Inferior parietal cortex (tissue), 1 donor: ENCODE results near the gene SPEN.

ENCODE experiments used
- DNase-seq: peaks from one replicate; pipeline ENCODE4 v3.0.0-alpha.2; 2016; ENCODE audit errors: extremely low spot score

SPEN gene

GRCh38 chr1:15946571-15947381, 99.3 kb downstream of the SPEN start:
- DNase-seq, result no peak

DNA sequence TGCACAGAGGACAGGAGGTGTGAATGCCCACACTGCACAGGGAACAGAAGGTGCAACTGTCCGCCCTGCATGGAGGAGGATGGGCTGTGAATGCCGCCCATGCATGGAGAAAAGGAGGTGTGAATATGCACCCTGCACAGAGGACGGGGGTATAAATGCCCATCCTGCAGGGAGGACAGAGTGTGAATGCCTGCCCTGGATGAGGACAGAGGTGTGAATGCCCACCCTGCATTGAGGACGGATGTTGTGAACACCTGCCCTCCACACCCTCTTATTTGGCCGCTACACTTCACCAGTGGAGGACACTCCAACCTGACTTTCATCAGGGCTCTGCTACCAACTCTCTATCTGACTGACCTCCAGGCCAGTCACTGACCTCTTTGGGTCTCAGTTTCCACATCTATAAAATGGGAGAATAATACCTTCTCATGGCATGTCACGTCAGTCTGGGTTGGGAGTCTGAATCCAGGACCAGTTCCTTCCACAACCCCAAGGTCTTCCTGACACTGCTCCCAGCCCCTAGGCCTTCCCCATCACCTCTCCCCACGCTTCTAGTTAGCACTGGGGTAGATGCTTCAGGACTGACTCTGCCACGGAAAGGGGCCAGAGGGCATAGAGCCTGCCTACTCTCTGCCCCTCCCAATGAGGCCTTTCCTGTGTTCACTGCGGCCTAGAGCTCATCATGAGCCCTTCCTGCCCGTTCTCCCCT, 100.0 kb downstream of the SPEN start:
- DNase-seq, result no peak

DNA sequence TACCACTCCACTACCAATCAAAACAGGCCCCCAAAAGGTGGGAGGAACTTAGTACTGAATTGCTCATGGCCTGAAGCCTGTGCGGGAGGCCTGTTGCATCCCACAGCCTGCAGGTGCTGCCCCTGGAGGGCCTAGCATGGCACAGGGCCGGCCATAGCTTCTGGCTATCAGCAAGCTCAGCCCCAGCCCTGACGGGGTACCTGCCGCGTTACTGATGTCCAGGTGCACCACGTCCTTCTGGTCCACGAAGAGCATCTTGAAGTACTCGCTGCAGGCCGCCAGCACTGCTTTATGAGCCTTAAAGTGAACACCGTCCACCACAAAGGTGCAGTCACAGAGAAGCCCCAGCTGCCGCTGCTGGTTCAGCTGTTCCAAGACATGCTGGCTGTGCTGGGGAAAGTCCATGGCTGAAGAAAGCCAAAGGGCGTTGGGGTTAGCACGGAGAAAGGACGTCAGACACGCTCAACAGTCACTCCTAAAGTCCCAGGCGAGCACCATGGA, 100.6 kb downstream of the SPEN start:
- no peak for DNase-seq

GRCh38 chr1:15948595-15949452, 101.3 kb downstream of the SPEN start:
- DNase-seq, result no peak

DNA sequence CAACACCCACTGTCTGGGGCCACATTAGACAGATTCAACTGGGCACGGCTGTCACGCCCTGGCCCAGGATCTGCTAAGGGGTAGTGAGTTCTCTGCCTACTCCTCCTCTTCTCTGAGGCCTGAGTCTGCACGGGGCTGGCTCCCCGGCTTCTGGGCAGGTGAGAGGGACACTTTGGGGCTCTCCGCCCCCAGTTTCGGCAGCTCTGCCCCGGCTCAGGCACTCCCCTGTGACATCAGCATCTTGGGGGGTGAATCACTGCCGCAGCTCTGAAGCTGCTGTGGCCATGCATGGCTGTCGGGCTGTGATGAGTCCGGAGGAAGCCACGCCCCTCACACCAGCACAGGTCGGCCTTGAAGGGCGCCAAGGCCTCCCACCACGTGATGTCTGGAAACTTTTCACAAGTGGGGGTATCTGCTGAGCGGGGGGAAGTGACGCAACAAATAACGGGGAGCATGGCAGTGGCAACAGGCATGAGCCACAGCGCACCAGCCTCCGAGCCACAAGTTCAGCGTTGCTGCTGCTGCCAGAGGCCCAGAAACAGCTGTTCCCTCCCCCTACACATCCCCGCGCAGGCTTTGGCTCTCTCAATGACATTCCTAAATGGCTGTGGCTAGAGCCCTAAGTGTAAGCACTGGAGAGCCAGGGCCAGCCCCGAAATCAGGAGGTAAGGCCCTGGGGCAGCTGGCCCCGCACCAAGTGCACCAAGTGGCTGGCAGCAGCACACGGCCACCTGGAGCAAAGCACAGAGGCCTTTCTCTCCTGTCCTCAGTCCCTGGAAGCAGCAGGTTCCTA, 102.1 kb downstream of the SPEN start:
- no peak for DNase-seq

GRCh38 chr1:15950302-15950701, 102.8 kb downstream of the SPEN start:
- DNase-seq, result no peak

- no peak for DNase-seq
Measured at GRCh38 chr1:15950763-15951295, 103.3 kb downstream of the SPEN start.

DNA sequence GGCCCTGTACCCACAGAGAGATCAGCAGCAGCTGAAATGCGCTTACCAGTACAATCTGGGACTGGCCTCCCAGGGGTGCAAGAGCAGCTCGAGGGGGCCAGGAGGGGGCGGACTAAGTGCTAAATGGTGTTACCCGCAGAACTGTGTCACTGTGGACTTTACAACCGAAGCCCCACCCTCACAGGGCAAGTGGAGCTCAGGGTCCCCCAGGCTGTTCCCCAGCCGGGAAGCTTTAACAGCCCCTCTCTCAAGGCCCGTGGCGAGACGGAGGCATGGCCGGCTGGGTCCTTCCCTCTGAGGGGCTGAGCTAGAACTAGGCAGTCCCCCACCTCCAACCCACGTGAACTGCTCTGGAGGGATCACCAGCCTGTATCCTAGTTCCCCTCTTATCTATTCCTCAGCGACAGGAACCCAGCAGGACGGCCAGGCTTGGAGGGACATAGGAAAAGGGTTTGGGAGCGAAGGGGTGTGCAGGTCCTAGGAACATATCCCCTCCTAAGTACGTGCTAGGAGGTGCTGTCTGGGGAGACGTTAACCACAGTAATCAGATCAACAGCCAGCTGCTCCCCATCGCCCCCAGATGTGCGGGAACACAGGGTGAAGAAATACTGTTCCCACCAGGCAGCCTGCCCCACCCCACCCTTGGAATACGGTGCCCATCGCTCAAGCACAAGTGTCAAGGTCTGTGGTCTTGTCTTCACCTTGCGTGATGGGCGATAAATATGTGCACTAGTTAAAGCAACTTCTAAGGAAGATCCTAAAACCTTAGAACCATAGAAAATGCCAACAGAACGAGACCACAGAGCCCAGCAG, 104.0 kb downstream of the SPEN start:
- no peak for DNase-seq

DNA sequence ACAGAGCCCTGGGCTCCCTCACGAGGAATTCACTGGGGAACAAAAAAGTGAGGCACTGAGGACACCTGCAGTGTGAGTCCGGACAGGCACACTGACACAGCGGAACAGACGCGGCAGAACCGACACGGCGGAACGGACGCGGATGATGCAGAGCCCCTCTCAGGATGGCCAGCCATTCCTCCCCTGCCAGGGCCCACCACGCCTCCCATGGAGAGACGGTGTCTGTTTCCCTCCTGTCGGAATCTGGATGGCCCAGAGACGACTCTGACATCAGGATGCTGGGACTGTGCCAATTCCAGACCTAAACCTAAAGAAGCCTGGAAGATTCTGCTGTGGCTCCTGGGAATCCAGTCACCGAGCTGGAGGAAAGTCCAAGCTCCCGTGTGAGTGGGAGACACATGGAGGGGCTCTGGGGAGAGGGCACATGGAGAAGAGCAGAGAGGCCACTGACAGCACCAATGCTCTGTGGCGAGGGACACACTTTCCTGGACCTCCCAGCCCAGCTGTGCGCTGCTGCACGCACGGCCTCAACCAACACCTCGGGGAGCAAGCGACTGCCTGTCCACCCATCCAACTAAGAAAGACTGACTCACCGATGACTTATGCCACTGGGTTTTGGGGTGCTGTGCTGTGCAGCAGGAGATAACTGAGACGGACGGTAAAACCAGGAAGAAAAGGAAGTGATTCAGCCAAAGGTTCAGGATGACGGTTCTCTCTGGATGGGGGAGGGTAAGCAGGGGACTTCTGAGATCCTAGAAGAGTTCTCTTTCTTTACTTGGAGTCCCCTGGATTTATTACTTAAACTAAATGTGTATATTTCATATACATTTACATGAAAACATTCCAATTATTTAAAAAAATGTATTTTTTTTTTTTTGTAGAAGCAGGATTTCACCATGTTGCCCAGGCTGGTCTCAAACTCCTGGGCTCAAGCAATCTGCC, 105.1 kb downstream of the SPEN start:
- DNase-seq, result no peak

GRCh38 chr1:15953294-15953771, 105.8 kb downstream of the SPEN start:
- DNase-seq, result no peak

DNA sequence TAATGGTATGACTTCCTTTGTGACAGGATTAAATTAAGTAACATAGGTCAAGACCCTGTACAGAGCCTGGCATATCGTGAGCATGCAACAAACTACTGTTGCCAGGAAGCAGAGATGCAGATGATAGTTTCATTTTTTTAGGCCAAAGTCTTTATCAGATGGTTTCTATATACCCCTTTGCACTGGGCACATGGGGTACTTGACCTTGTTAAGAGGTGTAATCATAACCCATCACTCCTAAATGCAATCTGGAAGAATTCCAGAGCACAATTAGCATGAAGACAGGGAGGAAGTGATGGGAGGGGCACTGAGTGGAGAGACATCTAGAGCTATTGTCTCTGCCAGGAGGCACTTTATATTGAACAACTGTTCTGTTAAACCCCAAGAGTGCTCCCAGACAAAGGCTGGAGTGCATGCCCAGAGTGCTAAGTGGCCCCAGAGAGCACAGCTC, 106.3 kb downstream of the SPEN start:
- DNase-seq, result no peak

GRCh38 chr1:15954316-15954715, 106.8 kb downstream of the SPEN start:
- no peak for DNase-seq

- DNase-seq, result no peak
Measured at GRCh38 chr1:15955552-15955951, 108.0 kb downstream of the SPEN start.

DNA sequence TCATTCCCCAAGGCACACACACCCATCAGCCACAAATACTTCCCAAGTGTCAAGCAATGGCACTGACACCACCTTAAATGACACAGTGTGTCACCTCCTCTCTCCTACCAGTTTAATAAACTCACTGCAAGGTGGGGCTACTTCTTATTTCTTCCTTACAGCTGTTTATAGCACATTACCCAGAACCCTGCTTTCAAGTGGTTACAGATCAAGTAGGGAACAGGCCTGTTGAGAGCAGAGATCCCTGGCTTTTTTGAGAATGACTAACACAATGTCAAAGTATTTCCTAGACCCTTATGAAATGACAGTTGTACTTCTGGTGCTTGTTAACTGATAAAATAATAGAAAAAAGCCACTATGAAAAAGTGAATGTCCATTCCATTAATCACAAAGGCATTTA, 108.6 kb downstream of the SPEN start:
- no peak for DNase-seq

DNA sequence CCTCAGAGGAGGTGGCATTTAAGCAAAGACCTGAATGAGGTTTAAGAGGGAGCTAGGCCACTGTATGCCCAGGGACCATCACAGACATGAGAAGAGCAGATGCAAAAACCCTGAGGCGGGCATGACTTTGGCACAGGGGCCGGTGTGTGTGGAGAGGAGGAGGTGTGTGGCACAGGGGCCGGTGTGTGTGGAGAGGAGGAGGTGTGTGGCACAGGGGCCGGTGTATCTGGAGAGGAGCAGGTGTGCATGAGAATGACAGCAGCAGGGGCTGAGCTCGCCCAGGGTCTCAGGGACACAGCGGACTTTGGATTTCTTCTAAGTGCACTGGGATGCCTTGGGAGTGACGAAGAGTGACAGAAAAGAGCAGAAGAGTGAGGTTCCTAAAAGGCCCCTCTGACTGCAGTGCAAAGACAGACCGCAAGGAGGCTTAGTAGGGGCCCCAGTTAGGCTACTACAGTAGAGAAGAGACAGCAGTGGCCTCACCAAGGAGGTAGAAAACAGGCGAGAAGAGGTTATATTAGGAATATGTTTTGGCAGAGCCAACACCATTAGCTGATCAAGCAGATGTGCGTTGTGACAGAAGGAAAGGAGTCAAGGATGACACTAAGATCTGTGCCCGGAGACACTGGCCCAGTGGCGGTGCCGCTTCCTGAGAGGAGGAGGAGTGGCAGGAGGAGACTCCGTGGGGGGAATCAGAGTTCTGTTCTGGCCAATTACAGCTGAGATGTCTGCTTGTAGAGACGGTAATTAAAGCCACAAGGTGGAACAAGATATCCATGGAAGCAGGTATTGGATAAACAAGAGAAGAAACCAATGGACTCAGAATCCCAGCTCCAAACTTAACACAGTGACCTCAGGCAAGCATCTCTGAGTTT, 110.0 kb downstream of the SPEN start:
- DNase-seq, result no peak

DNA sequence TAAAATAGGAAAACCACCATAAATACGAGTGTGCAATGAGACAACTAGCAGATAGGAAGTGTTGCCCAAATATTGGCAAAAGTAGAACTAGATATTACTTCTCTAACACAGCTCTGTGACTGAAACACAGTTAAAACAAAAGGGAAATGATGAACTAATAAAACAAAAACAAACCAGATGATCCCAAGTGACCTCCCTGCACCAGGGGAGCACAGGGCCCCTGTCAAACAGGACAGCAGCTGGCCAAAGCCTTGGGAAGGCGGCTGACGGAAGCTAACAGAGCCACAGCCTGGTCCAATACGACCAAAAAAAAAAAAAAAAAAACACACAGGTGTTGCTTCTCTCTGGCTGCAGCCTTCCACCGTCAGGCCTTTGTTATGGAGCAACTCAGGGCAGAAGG, 110.6 kb downstream of the SPEN start:
- DNase-seq, result no peak

GRCh38 chr1:15958793-15959192, 111.3 kb downstream of the SPEN start:
- no peak for DNase-seq

GRCh38 chr1:15959424-15959823, 111.9 kb downstream of the SPEN start:
- DNase-seq, result no peak
